GM18873 (cell line): ENCODE results near the gene MAGI1.

Experiments used
- ATAC-seq: cut with Tn5 transposase; IDR thresholded peaks from one replicate; pipeline ENCODE4 v1.9.1; 2021; ENCODE audit warnings: mild to moderate bottlenecking, moderate library complexity, moderate number of reproducible peaks; ENCODE audit not compliant: unreplicated experiment, low FRiP score

MAGI1 gene

DNA sequence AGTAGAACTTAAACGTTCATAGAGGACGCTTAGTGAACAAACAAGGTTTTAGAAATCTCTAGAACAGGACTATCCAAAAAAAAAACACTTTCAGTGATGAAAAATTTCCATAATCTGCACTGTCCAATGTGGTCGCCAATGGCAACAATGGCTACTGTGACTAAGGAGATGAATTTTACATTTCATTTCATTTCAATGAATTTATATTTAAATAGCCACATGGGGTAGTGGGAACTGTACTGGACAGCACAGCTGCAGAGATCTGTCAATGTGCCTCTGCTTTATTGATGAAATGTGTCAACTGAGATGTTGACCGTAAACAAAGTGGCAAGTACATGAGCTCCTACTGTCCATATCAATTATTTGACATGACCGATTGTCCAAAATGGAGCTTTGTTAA lies 222.5 kb downstream of the MAGI1 start:
- no peak for ATAC-seq

DNA sequence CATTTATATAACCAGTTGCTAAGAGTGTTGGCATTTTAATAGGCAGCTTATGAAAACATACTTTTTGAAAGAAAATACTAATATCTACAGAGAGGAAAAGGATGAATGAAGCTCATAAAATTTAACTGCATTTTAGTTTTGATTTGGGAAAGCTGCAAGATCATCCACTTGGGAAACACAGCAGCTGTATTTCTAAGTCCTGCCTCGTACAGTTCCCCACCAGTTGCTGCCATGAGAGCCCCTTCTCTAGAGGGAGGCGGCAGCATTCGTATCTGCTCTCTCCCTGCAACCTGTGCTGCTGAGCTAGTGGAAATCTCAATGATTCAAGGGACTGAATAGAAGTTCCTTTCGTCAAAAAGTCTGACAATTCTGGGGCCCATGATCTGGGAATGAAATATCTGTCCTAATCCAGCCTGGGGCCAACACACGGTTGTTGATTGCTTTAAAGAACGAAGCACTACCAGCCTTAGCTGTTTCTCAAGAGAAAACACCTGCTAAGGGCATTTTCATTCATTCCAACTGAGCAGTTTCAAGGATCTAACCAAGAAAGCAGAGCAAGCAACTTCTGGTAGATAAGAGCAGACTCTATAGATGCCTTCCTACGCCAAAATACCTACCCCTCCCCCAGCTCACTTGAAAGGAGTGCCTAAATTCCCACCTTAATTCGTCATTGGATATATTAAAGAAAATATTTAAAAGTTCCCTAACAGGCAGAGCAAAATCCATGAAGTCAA lies 223.7 kb downstream of the MAGI1 start:
- no peak for ATAC-seq

GRCh38 chr3:65811892-65812291 lies 226.8 kb downstream of the MAGI1 start:
- ATAC-seq, result no peak

DNA sequence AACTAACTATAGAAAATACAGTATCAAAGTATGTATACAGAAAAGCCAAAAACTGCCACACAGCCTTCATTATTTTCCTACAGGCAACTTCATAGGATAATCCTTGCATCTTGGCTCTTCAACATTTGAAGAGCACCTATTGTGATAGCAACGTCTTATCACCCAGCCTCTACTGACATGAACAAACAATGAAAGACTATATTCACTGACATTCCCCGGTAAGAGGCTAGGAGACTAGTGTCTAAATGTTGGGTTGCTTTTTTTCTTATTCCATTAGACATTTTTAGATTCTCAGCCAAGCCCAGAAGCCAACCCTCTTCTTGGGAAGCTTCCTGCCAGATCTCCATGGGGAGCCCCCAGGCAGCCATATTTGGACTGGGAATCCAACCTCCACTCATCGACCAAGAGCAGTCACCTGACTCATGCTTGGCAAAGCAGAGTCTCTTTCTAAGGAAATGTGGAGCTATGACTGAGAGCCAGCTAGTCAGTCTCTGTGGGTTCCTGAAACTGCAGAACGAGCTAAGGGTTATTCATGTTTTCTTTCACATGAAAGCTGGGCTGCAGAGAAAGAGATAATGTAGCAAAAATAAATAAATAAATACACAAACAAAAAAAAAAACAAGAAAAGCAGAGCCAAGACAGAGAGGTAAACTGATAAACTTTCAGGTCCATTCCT lies 227.5 kb downstream of the MAGI1 start:
- ATAC-seq, result no peak

GRCh38 chr3:65810302-65810701 lies 228.4 kb downstream of the MAGI1 start:
- no peak for ATAC-seq

DNA sequence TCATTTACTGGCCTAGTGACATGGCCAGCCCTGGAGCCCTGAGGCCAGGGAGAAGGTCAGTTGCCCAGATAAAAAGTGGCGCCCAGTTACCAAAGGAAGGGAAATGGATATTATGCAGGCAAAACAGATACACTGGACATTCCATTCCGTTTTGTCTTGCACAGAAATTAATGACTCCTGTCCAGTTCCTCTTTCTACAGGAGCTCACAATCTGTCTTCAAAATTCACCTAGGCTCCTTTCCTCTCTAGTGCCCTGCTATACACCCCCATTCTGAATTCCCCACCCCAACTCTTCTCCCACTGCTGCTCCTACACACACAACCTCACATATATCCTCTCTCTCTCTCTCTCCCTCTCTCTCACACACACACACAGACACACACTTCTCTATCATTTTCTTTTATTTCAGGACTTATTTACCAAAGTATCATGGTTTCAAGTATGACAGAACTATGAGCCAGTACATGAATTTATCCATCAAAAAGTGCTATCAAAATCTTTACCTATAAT lies 229.0 kb downstream of the MAGI1 start:
- no peak for ATAC-seq

GRCh38 chr3:65808824-65809223 lies 229.9 kb downstream of the MAGI1 start:
- ATAC-seq, result no peak

DNA sequence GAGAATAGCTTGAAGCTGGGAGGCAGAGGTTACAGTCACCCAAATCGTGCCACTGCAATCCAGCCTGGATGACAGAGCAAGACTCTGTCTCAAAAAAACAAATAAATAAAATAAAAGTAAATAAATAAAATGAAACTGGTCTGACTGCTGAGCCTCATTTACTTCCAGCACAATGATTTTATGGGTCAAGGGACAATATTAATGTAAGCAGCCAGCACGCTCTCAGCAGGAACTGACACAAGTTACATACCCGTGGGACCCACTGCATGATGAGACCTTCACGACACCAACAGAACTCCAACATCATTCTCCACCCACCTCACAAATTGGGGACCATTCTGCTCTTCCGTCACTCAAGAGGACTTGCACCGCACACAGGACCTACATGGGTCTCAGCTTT lies 230.3 kb downstream of the MAGI1 start:
- ATAC-seq, result no peak

- ATAC-seq, result no peak
These were observed 231.5 kb downstream of the MAGI1 start for GRCh38 chr3:65807225-65807624.

DNA sequence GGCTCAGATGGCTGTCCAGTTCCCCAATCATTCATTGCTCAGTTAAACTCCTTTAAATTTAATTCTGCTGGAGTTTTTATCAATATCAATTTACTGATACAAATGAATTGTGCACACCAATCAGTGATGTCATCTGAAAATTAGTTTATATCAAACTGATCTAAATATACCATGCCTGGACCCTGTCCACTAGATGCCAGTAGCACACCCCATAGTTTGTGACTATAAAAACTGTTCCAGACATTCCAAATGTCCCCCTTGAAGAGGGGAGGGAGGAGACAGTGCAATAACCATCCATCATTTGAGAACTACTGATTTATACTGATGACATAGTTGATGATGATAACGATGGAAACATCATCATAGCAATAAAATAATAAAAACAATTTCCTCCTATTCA lies 232.1 kb downstream of the MAGI1 start:
- ATAC-seq, result no peak

- no peak for ATAC-seq
These were observed 242.0 kb downstream of the MAGI1 start for GRCh38 chr3:65796676-65797075.

DNA sequence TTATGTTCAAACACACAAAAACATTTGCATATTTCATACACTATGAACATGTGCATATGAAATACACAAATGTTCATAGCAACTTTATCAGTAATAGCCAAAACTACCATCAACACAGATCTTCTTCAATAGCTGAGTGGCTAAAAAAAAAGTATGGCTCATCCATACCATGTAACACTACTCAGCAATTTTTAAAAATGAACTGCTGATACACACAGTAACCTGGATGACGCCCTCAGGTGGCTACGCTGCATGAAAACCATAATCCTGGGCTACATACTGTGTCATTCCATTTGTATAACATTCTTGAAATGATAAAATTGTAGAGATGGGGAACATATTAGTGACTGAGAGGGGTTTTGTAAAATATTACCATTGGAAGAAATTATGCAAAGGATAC lies 243.6 kb downstream of the MAGI1 start:
- no peak for ATAC-seq

- ATAC-seq, result no peak
These were observed 245.1 kb downstream of the MAGI1 start for GRCh38 chr3:65793495-65794200.

GRCh38 chr3:65788461-65788860 lies 250.3 kb downstream of the MAGI1 start:
- no peak for ATAC-seq

GRCh38 chr3:65787827-65788226 lies 250.9 kb downstream of the MAGI1 start:
- ATAC-seq, result no peak

DNA sequence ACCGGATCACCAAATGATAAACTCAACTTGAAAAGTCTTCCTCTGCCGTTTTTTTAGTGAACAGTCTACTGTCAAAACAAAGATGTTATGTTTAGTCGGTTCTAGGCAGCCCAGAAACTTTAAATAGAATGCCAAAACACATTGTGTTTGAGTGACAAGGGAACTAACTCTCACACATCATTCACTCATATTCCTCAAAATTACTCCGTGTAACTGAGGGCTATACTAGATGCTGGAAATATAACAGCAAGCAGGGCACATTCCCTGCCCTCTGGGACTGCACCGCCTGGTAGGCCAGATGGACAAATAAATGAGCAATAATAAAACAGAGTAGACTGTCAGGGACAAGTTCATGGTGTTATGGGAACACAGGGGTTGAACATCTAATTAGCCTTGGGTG lies 251.4 kb downstream of the MAGI1 start:
- no peak for ATAC-seq

GRCh38 chr3:65786890-65787289 lies 251.8 kb downstream of the MAGI1 start:
- ATAC-seq, result no peak

- ATAC-seq, result no peak
These were observed 253.6 kb downstream of the MAGI1 start for GRCh38 chr3:65785065-65785645.

GRCh38 chr3:65783117-65783516 lies 255.6 kb downstream of the MAGI1 start:
- ATAC-seq, result no peak

GRCh38 chr3:65781594-65781993 lies 257.1 kb downstream of the MAGI1 start:
- ATAC-seq, result no peak

DNA sequence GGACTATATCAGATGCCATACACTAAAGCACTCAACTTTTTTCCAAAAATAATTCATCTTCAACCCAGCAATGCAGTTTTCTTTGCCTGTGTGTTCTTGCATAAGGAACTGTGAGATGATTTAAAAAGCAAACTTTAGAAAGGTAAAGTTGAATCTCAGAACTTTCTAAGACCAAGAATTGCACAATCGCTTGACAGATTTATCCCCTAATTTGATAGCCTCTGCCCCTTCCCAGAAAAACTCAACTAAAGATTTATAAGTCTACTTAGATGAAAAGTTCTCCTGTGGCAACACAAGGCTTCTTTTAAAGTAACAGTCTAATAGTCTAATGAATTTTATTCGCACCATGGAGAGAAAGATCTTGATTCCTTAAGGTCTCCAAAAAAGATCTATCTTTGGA lies 259.3 kb downstream of the MAGI1 start:
- no peak for ATAC-seq
